Activated CD4-positive, CD25-positive, alpha-beta regulatory T cell (primary cell): Measurements from ENCODE around the gene SMLR1.
"Not testable (repeated sequence)": the region's sequence is repeated elsewhere in the genome, so short reads cannot be mapped to it uniquely, and the experiment has no call there.

Experiments used
- DNase-seq, 4 experiments: peaks; one replicate each; lab custom pipeline; 2025; lab: John Stamatoyannopoulos, UW

The SMLR1 gene

GRCh38 chr6:130827247-130828149, at the start of gene SMLR1:
SMLR1 (plus strand) TSS chr6:130827406; CDS start chr6:130827414, 8 bp downstream.
- no peak for DNase-seq

DNA sequence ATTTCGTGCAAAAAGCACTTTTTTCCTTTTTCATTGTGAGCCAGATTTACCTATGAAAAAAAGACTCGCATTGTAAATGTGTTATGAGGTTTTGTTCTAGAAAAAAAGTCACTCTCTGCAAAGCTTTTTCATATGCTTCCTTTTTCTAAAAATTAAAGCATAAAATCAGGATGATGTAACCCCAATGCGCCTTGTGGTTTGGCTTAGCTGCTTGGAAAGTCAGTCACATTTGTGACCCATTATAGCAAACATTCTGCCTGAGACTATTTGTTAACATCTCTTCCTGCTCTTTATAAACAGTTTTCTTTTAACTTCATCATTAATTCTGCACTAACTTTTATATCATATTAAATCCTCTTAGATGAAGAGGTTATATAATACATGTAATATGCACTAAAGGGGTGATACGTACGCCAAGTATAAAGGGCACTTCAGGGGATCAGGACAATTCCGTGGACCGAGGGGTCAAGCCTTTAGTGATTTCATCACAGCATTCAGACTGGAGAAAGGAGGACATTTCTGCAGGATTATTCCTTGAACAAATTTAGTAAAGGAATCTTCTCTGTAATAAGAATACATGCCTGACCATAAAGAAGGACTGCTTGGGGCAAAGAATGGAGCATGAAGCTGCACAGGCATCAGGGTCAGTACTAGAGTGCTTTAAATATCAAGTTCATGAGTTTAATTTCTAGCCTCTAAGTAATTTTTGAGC, 48.1 kb upstream of the SMLR1 start:
- no peak for DNase-seq

DNA sequence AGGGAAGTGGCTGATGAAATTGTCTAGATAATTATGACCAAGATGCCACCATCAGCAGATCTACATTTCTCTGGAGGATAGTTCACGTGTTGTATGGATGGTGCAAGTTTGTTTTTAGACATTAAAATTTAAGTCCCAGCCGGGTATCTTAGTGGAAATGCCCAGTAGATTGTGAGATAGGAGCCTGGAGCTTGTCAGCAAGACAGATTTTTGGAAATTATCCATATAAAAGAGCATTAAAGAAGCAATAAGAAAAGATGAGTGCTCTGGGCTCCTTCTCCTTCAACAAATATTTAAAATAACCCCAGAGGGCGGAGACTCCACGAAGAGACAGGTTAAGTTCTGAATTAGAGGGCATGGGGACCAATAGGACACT, 47.6 kb upstream of the SMLR1 start:
- DNase-seq = no peak

GRCh38 chr6:130780122-130780521, 47.1 kb upstream of the SMLR1 start:
- DNase-seq = no peak

GRCh38 chr6:130781557-130781956, 45.6 kb upstream of the SMLR1 start:
- DNase-seq = no peak

DNA sequence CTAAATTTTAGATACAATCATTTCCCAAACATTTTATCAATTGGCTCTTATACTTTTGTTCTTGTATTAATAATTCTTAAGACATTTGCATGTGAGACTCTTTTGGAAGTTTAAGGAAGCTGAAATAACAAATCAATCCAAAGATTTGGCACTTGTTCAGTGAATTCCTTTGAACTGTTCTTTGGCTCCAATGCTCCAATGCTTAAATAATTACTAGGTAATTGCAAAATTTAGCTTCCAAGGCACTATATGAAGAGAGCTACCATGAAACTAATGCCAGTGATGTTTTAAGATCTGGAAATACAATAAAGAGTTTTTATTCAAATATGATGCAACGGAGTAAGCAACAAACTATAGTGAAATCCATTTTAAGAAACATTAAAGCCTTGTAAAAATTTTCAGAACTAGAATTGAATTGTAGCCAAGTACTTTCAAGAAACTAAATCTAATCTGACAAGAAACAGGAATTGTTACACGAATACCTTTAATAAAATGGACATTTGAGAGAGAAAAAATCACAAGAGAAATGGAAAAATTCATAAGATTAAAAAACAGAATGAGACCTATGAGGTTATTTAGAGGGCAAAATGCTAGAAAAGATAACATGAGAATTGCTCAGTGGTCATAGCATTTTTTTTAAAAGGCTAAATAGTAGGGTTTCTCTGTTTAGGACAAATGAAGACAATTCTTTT, 43.6 kb upstream of the SMLR1 start:
- DNase-seq = no peak

DNA sequence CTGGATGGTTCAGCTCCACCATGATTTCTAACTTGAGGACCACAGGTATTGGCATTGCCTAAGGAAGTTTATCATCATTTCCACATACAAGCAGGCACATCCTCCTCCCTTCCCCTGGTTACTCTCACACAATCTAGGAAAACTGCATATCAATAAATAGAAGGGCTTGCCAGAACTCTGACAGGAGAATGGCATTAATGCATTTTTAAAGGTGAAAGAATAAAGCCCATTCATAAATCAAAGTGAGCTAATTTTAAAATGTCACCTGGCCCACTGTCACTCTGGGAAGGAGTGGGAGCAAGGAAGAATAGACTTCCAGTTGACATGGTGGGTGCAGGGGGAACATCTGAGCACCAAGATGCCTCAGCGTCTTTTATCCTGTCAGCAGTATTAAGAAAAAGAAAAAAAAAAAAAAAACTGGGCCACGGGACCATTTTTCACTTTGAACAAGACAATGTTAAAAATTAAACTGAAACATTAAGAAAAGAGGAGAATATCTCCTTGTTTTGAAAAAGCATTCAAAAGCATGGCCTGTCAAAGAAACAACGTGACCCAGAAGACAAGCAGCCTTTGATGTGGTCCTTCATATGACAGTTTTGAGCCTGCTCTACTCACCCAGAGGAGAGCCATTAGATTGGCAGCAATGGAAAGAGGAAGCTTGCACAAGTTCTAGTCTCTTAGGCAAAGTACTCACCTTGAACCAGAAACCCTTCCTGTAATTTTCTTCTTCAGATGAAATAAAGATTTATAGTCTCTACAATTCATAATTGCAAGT, 39.3 kb upstream of the SMLR1 start:
- no peak for DNase-seq

DNA sequence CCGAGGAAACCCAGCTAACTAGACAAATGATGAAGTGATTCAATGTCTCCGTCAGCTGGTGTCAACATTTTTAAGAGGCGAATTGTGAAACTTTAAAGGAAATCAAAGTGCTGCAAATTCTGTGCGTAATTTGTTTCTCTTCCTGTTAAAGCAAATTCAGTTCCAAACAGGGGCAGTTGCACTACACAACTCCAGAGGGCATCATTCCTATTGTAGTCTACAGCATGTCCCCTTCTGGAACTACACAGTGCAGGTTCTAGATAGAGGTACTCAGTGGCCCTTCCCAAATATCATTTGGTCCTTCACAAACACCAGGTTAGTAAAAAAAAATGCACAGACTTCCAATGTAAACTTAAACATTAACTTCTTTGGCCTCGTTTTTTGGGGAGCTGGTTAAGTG, 38.3 kb upstream of the SMLR1 start:
- no peak for DNase-seq

DNA sequence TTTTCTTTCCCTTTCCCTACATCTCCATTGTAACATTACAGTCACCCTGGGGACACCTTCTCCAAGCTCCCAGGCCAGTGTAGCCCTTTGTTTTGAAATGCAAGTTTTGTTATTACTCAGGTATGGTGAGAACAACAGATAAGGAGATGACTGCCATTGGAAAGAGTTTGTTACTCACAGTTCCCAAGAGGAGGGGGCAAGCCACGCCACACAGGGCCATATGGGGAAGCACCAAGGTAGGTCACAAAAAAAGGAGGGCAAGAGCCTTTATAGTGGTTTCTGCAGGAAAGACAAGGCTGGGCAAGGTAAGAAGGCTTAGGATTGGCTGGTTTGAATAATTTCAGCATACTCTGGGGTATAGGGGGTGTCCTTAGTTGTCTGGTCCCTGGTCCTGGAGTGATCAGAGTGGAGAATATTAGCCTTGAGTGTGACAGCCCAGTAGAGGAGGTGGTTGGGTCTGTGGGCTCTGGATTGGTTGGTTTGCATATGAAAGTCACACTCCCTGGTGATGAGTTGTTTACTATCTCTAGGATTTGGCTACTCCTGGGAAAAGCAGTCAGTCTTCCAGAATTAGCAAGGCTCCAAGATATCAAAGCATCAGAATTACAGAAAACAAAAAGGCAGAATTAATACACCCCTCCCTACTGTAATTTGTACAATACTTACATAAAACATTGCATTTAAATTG, 33.1 kb upstream of the SMLR1 start:
- DNase-seq = no peak

DNA sequence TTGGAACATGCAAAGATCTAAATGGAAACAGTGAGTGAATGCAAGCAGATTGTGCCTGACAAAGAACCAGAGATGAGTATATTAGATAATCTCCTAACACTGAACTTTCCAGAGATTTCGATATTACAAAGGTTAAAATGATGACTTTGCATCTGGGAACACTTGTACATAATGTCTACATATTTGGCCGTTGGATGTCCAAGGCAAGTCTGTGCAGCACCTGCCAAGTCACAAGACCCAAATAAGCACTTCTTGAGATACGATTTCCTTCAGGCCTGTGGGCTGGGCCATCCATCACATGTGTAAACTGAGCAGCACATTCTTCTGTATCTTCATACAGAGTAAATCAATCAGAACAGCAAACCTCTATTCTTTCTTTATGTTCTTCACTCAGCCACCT, 32.5 kb upstream of the SMLR1 start:
- DNase-seq = no peak

- no peak for DNase-seq
These were observed 30.8 kb upstream of the SMLR1 start for GRCh38 chr6:130796313-130796905.

- no peak for DNase-seq
These were observed 30.1 kb upstream of the SMLR1 start for GRCh38 chr6:130797061-130797460.

DNA sequence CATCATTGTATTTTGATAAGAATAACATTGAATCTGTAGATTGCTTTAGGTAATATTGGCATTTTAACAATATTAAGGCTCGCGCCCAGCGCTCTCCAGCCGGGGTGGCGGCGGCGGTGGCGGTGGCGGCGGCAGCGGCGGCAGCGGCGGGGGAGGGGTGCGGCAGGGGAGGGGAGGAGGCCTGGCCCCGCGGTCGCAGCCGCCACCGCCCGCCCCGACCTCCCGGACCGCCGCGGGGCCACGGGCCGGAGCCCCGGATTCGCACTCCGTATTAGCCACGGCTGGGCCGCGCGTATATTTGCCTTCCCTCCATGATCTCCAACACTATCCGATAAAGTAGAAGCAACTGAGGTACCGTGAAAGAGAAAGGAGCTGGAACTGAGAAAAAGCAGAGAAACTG, 25.8 kb upstream of the SMLR1 start:
- DNase-seq = not testable (repeated sequence)

DNA sequence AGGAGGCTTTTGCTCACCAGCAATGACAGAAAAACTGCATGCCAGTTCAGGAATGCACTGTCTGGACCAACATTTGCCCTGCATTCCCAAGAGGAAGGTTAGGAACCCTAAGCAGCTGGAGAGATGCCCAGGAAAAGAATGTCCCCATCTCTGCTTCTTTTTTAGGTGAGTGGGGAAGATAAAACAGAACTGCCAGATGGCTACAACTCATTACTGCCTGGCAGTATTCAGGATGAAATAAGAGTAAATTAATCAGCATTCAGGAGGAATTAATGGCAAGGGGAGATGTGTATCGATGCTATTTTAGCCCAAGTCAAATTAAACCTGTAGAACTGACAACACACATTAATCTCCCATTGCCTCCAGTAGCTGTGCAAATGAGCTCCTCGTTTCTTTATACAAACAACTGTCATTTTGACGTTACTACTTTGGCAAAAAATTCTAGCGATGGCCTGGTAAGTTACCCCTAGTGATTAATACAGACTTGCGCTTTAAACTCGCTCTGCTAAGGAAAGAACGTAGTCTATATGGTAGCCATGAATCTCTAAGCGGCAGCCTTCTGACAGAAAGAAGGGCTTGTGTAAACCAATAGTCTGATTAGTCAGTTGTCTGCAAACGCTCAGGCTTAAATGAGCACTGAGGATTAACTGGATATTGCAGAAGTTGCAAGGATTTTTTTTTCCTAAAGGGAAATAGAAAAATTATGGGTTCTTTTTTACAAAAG, 16.7 kb upstream of the SMLR1 start:
- DNase-seq = no peak

DNA sequence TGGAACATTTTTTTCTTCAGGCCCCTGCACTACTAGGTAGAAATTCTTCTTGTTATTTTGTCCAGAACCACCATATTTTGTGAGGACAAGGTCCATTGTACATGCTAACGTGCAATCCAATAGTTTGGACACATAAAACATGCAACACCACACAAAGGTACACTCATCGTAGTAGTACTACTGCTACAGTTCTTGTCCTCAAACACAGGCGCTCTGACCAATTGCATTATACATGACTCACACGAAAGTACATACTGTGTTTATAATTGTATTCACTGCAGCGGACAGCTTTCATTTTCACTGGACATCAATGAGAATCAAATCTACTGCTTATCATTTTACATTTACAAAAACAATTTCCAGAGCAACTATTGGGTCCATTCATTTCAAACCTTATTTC, 15.3 kb upstream of the SMLR1 start:
- no peak for DNase-seq

GRCh38 chr6:130814506-130814905, 12.7 kb upstream of the SMLR1 start:
- DNase-seq = no peak

DNA sequence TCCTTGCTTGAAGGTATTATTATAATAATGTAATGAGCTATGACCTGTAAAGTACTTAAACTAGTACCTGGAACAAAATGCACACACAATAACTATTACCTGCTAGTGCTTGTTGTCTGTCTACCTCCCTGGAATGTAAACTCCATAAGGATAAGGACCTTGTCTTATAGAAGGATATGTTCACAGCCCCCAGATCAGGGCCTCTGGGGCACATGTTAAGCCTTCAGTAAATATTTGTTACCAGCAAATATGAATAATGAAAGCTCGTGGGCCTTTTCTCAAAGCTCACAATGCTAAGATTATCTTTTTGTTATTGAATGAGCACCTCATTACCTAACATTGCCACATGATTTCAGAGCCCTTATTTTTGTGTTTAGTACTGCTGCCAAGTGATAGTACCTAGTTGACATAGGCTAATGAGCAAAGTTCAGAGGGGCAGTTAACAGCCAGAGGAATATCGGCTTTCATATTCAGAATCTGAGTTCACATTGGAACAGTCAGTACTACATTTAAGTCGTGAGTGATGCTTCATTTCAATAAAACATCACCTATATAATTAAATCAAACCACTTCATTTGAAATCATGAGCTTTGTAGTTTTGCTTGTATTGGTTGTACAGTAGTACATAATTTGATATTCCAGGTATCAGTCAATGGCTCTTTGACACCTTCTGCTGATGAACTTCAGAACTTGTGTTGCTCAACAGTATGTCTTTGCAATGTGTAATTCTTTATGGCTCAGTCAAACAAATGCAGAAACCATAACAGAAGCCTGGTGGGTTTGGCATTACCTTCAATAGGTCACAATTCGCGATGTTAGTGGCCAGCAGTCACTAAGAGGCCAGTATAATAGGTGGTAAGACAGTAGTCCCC, 11.8 kb upstream of the SMLR1 start:
- DNase-seq = no peak

- no peak for DNase-seq
These were observed 4.5 kb upstream of the SMLR1 start for GRCh38 chr6:130822736-130823135.

DNA sequence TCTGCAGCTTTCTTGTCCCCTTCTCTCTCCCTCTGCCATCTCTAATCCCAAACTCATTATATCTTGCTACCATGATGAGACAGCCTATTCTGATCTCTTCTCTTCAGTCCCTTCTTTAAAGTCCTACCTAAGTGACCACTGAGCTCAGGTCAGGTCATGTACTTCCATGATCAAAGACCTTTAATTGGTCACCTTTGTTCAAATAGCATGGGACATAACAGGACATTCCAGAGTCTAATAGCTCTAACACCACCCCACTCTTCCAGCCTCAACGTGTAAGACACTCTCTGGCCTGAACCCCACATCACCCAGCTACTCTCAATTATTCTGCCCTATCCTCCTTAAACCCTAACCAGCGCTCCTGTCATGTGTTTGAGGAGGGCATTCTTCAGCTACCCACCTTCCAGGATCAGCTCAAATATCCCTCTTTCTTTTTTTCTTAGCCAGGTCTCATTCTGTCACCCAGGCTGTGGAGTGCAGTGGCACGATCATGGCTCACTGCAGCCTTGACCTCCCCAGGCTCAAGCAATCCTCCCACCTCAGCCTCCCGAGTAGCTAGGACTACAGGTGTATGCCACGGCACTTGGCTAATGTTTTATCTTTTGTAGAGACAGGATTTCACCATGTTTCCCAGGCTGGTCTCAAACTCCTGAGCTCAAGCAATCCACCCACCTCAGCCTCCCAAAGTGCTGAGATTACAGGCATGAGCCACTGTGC, 2.1 kb upstream of the SMLR1 start:
- DNase-seq = no peak
